GM18868 (cell line): Measurements from ENCODE around the gene TAC3.
A peak's percentile ranks its signal among the peaks of the same experiment; 100 is the strongest.

Source experiments
- ATAC-seq: cut with Tn5 transposase; IDR thresholded peaks from one replicate; pipeline ENCODE4 v1.9.1; 2021; ENCODE audit warnings: mild to moderate bottlenecking, moderate library complexity; ENCODE audit not compliant: unreplicated experiment

TAC3 gene

DNA sequence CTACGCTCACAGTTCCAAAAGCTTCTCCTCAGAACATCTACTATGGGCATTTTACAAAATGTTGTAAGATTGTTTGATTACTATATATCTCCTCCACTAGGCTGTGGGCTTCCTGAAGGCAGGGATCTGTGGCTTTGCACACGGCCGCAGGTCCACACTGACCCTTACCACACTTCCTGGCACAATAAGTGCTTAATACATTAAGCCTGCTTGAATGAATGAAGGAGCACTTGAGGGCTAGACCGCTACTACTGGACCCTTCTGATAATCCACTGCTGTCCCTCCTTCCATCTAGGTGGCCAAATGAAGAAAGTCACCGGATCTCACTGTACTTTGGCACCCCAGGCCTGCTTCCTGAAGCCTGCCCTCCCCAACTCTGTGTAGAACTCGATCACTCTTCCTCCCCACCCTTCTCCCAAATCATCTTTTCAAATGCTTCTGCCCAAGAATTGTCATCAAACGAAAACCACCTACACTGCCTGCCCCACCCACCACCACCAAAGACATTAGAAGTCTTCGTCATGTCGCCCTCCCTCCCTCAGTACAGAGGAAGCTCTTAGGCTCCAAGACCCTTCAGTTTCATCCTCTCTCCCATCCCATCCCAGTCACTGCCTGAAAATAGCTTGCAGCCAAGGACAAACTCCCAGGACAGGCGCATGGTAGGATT is 9.4 kb downstream of the TAC3 start:
- ATAC-seq, result no peak

DNA sequence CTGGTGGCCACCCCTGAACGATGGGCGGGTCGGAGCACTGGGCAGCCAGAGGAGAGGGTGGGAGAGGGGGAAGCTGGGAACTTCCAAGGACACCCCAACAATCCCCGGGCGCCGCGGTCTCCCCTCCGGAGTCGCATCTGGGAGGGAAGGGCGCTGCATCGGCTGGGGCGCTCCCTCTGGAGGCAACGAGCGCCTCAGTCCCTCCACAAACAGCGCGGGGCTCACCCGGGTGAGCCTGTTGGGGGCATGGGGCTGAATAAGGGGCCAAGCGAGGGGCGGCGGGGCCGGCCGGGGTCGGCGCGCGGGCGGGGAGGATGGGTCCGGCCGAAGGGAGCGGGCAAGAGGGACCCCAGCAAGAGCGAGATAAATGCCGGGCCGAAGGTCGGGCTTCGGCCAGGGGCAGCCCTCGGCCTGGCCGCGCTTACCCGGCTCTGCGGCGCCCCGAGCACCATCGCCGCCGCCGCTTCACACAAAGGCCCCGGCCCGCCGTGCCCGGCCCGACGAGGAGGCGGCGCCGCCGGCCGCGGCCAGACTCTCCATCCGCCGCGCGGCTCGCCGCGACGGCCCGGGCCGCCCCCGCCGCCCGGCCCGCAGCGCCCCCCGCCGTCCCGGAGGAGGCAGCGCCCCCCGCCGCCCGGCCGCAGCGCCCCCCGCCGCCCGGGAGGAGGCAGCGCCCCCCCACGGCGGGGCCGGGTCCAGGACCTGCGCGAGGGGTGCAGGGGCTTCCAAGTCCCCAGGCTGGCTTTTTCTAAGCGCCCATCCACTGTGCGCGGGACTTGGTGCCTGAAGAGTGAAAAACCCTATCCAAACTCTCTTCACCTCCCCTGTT is 10.1 kb downstream of the TAC3 start, which contains the start of gene ZBTB39:
Gene ZBTB39, minus strand, starts transcription at position 567 of the 829 bp plus-strand sequence. CDS start 1,629 bp downstream, outside the sequence.
- peak; percentile 75 for ATAC-seq

- ATAC-seq, result no peak
Observed at GRCh38 chr12:57004651-57005050, 11.7 kb downstream of the TAC3 start.

GRCh38 chr12:57003395-57003794 is 12.9 kb downstream of the TAC3 start:
- ATAC-seq, result no peak

DNA sequence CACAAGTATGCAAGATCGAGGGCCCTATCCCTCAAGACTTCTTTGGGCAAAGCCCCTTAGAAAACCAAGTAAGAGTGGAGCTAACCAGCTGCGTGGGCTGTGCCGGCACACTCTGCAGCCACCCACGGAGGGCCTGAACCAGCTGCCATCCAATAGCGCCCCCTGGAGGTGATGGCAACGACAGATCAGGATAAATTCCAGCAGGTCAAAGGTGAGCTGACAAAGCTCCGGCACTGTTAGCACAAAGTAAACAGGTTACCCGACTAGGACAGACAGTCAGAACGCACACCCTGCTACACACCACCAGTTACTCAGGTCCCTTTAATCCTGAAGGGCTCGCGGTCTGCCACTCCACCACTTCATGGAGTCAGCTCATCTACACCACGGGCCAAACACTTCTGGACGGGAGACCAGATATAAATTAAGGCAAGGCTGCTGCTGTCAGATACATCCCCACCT is 14.9 kb downstream of the TAC3 start:
- no peak for ATAC-seq

DNA sequence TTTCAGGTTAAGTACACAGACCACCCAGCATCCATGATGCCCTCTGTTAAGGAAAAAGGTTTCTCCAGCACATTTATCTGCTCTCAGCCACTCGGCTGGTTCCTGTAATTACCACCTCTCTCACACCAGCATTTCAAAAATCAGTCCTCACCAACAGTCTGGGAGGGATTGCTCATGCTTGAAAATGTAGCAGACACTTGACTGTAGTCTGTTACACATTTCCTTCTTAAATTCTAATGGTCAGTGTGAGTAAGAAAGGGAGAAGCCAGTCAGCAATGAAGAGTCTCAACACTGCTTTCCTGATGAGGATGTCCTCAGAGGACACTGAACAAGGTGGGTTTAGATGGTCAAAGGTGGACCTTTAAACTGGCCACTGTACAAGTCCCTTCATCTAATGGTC is 15.9 kb downstream of the TAC3 start:
- ATAC-seq, result no peak

DNA sequence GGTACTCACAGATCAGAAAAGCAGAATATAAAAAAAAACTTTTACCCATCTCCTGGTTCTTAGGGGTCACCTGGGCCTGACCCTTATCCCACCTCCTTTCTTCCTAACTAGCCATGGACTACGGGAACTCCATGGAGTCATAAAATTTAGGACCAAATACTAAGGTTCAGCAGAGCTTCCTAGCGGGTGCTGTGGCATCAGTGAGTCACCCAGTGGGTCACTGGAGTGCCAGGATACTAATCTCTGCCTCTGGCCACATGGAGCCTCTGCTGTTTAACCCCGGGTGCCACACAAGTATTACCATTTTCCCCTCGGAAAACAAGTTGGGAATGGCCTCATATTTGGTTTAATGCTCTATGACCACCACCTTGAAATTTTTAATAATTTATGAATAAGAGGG is 16.9 kb downstream of the TAC3 start:
- ATAC-seq, result no peak

DNA sequence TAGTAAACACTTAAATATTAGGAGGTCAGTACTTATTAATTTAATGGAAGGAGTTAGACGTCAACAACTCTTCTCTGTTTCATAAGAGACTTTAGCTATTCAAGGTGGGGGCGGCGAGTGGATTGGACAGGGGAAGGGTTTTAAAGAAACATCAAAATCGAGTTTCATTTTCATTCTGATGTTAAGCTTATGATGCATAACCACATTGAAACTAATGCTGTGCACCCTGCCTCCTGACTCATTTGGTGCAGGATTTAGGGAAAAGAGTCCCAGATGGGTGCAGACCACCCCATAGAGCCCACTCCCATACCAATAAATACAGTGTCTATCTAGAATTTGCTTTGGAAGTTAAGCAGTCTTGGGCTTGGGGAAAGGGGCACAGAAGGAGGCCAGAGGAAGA is 17.3 kb downstream of the TAC3 start:
- ATAC-seq, result peak; percentile 89

- no peak for ATAC-seq
Observed at GRCh38 chr12:56998316-56998715, 18.0 kb downstream of the TAC3 start.

DNA sequence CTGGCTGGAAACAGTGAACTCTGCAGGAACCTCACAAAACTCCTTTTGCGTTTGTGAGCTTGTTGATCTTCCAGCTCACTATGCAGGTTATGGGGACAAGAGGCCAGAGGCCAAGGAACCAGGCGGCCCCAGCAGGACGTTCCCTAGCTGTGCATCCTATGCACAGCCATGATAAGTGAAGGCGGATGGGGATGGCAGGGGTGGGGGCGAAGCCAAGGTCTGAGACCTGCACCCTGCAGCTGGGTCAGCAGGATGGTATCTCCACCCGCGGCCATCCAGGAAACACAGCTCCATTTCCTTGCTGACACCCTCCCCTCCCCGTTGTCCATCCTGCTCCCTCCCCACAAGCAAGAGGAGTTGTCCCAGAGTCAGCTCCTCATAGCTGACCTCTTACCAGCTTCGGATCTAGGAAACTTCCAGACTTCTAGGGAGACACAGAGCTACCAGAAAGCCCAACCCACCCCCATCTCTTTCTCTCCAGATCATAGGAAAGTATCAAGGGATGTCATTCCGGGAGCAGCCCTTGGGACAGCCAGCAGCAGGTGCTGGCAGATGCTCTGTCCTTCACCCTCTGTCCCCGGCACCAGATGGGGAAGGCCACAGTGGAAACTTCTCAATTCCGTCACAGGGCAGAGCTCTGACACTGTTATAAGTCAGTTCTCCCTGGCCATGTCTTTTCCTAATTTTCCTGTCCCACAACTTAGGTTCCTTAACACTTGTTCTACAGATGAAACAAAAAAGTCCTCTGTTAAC is 19.4 kb downstream of the TAC3 start:
- no peak for ATAC-seq

DNA sequence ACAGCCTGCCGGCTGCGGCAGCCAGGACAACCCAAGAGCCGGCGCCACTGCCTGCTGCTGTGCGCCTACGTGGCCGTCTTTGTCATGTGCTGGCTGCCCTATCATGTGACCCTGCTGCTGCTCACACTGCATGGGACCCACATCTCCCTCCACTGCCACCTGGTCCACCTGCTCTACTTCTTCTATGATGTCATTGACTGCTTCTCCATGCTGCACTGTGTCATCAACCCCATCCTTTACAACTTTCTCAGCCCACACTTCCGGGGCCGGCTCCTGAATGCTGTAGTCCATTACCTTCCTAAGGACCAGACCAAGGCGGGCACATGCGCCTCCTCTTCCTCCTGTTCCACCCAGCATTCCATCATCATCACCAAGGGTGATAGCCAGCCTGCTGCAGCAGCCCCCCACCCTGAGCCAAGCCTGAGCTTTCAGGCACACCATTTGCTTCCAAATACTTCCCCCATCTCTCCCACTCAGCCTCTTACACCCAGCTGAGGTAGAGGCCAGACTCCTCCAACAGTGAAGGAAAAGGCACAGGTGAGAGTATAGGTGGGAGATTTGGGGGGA is 20.3 kb downstream of the TAC3 start:
- no peak for ATAC-seq

DNA sequence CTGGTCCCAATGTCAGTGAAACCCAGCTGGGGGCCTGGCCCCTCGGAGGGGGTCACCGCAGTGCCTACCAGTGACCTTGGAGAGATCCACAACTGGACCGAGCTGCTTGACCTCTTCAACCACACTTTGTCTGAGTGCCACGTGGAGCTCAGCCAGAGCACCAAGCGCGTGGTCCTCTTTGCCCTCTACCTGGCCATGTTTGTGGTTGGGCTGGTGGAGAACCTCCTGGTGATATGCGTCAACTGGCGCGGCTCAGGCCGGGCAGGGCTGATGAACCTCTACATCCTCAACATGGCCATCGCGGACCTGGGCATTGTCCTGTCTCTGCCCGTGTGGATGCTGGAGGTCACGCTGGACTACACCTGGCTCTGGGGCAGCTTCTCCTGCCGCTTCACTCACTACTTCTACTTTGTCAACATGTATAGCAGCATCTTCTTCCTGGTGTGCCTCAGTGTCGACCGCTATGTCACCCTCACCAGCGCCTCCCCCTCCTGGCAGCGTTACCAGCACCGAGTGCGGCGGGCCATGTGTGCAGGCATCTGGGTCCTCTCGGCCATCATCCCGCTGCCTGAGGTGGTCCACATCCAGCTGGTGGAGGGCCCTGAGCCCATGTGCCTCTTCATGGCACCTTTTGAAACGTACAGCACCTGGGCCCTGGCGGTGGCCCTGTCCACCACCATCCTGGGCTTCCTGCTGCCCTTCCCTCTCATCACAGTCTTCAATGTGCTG is 21.0 kb downstream of the TAC3 start:
- no peak for ATAC-seq

GRCh38 chr12:56994231-56994746 is 22.0 kb downstream of the TAC3 start:
- no peak for ATAC-seq

- ATAC-seq, result no peak
Observed at GRCh38 chr12:56993346-56993745, 23.0 kb downstream of the TAC3 start.

DNA sequence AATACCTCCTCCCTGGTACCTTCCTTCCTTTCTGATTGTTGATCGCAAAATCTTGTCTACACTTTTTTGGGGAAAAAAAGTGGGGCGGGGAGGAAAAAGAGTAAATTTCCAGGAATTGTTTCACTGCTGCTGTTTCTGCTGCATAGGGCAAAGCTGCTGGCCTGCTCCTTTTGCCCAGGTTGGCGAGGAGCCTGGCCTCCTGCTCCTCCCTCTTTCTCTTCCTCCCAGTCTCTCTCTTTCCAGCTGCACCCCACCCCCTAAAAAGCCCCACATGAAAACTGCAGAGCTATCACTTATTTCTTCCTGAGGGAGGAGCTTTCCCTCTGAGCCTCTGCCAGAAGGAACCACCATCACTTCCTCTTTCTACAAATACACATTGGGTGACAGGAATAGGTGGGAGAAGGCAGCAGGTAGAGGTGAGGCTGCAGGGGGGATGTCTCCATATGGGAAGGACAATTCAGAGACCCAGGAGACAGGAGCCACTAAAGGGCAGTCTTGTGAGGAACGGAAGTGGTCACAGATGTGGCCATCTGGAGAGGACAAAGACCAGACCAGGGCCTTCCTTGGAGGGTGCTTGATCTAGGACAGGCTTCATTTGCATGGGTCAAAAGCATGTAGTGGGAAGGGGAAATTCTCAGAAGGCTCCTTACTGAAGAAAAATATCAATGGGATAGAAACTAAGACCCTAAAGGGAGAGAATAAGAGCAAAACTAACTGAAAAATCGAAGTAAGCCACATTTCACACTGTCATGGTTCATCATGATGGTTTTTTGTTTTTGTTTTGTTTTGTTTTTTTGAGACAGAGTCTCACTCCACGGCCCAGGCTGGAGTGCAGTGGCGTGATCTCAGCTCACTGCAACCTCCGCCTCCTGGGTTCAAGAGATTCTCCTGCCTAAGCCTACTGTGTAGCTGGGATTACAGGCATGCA is 24.7 kb downstream of the TAC3 start:
- no peak for ATAC-seq

DNA sequence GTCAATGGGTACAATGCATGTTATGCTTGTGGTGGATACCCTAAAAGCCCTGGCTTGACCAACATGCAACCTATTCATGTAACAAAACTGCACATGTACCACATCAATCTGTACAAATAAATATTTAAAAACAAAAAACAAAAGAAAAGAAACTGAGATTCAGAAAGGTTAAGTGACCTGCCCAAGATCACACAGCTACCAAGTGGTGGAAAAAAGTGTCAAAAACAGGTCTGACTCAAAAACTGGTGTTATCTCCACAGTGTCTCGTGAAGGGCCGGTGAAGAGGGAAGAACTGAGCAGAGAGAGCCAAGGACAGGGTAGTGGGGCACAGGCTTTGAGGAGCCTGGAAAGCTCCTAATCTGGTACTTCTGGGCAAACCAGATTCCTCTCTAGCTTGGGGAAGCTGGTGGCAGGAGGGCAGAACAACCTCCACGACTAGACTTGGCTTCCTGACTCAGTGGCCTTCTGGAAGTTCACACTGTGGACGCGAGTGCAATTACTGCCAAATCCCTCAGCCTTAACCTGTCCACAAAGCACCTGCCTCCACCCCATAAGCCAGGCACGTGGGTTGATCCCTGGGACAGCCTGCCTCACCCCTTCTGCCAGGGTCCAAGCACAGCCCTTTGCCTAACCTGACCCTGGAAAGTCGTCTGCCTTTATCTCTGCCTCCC is 25.5 kb downstream of the TAC3 start:
- no peak for ATAC-seq

GRCh38 chr12:56989861-56990610 is 26.3 kb downstream of the TAC3 start:
- no peak for ATAC-seq

DNA sequence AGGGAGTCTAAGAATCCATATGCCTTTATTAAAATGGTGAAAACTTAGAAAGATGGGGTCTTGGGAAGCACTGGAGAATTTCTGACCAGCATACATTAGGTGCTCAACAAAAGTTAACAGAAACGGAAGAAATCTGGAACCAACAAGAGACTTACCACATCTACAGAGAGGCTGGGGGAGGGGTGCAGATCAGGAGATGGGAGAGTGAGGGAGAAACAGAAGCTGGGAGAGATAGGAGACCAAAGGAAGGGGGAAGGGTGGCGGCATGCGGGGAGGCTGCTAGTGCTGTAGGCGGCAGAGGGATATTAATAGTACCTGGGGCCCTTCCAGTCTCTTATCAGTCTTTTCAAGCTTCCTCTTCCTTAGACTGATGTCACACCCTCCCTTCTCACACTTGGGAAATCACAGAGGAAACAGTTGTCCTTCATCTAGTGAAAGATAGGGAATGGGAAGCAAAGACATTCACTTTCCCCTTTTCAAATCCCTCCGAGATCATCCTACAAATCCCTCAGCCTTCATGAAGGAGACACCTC is 28.1 kb downstream of the TAC3 start:
- ATAC-seq, result no peak
